HepG2 (cell line): ENCODE data around the gene ADGRL1. TPM values are rescaled to one million over a fixed set of nuclear protein-coding genes. Genes with fewer than 3 reads are reported as not detected.

Experiments
- AKAP8 ChIP-seq: sonication (generic); formaldehyde crosslinking; IDR thresholded peaks from 2 replicates; pipeline ENCODE4 v1.5.1; 2020; ENCODE audit warnings: mild to moderate bottlenecking, missing genetic modification reagents
- GTF3A ChIP-seq: sonication (generic); formaldehyde crosslinking; conservative IDR thresholded peaks from 2 replicates; pipeline ENCODE4 v1.4.0; 2020; ENCODE audit warnings: mild to moderate bottlenecking, missing genetic modification reagents
- MIXL1 ChIP-seq: IDR thresholded peaks from 2 replicates; pipeline ENCODE4 v1.6.1; 2016
- SOX6 ChIP-seq, 2 experiments: fragments of 450-650 bp in 1 of 2; sonication (generic) in 1 of 2; formaldehyde crosslinking in 1 of 2; IDR thresholded peaks; 2 replicates each; pipeline versions ENCODE4 v1.4.0 to v1.6.1; 2017 to 2020; ENCODE audit warnings: antibody characterized with exemption in 1 of 2, mild to moderate bottlenecking in 1 of 2, missing genetic modification reagents in 1 of 2
- ZNF572 ChIP-seq: sonication (generic); formaldehyde crosslinking; IDR thresholded peaks from 2 replicates; pipeline ENCODE4 v1.5.1; 2020; ENCODE audit warnings: mild to moderate bottlenecking, missing genetic modification reagents
- polyA plus RNA-seq, 8 experiments: library from polyadenylated mRNA; depleted of rRNA in 3 of 8; stranded (reverse) in 7 of 8; unstranded in 1 of 8; fragments of >200 nt; fragmentation: Illumina TruSeq in 4 of 8; extraction: Trizol in 4 of 8; gene quantifications; 2 replicates each; pipeline versions ENCODE4 v1.2.1 to v1.2.3, GENCODE V29; 2011 to 2016; ENCODE audit warnings: low read depth in 4 of 8, missing spikeins in 1 of 8, mixed read lengths in 1 of 8; ENCODE audit not compliant: insufficient read depth in 1 of 8
- total RNA-seq, 5 experiments: library from RNA; depleted of rRNA; stranded (reverse); fragments of >200 nt; fragmentation: Illumina TruSeq; extraction: Trizol; gene quantifications; 2 replicates each; pipeline ENCODE4 v1.2.3, GENCODE V29; 2016; ENCODE audit warnings: low read depth in 1 of 5
- TF ChIP-seq, protein P1 (sequence below): sonication (generic); formaldehyde crosslinking; IDR thresholded peaks from 2 replicates; pipeline ENCODE4 v1.5.1; 2020; ENCODE audit warnings: mild to moderate bottlenecking, missing genetic modification reagents
- TF ChIP-seq, protein P2 (sequence below): IDR thresholded peaks from 2 replicates; pipeline ENCODE4 v1.4.0; 2020; ENCODE audit warnings: mild to moderate bottlenecking, missing genetic modification reagents
- TF ChIP-seq, protein P3 (sequence below): sonication (generic); formaldehyde crosslinking; IDR thresholded peaks from 2 replicates; pipeline ENCODE4 v1.5.0; 2020; ENCODE audit warnings: mild to moderate bottlenecking, low read depth, missing genetic modification reagents, borderline replicate concordance
- TF ChIP-seq, protein P4 (sequence below): sonication (generic); formaldehyde crosslinking; IDR thresholded peaks from 2 replicates; pipeline ENCODE4 v1.4.0; 2020; ENCODE audit warnings: mild to moderate bottlenecking, missing genetic modification reagents
- TF ChIP-seq, protein P5 (sequence below): sonication (generic); formaldehyde crosslinking; IDR thresholded peaks from 2 replicates; pipeline ENCODE4 v1.4.0; 2020; ENCODE audit warnings: mild to moderate bottlenecking, missing genetic modification reagents, borderline replicate concordance
- TF ChIP-seq, protein P6 (sequence below): sonication (generic); formaldehyde crosslinking; IDR thresholded peaks from 2 replicates; pipeline ENCODE4 v1.8.0; 2022; ENCODE audit warnings: low read depth, missing genetic modification reagents

The ADGRL1 gene
- total and polyA plus RNA-seq, 2 of the 13 experiments (the other 11 are each of a cell fraction or from before 2014, with no cell fraction given) = 0.49 to 1.7 TPM

DNA sequence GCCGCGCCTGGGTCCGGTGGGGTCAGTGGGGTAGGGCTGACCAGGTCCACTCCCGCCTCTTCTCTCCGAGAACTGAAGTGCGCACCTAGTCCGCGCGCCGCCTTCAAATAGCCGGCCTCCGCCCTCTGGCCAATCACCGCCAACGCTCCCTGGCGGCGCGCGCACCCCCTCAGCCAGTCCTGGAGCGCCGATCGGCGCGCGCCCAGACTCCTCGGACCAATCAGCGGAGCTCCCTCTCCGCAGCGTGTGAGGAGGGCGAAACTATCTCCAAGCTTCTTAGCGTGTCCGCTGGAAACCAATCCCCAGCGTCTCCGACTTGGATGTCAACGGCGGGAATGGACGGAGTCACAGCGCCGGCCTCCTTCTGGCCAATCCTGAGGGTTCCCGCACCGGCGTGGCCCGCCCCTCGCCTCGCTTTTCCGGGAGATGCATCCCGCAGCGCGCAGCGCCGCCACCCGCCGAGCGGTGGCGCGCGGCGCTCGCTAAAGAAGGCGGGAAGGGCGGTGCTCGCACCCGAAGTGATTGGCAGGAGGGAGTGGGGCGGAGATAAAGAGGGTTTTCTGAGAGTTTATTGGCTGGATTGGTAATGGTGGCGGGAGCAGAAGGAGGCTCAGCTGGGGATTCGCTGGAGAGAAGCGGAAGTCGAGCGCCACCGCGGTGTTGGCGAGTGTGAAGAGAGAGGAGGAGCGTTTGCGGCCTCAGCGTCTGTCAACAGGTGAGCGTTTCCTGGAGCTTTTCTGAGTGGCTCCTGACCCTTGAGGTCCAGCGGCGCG lies 69.3 kb downstream of the ADGRL1 start, which contains the start of gene ASF1B (continued):
- TF ChIP-seq, protein P1, sequence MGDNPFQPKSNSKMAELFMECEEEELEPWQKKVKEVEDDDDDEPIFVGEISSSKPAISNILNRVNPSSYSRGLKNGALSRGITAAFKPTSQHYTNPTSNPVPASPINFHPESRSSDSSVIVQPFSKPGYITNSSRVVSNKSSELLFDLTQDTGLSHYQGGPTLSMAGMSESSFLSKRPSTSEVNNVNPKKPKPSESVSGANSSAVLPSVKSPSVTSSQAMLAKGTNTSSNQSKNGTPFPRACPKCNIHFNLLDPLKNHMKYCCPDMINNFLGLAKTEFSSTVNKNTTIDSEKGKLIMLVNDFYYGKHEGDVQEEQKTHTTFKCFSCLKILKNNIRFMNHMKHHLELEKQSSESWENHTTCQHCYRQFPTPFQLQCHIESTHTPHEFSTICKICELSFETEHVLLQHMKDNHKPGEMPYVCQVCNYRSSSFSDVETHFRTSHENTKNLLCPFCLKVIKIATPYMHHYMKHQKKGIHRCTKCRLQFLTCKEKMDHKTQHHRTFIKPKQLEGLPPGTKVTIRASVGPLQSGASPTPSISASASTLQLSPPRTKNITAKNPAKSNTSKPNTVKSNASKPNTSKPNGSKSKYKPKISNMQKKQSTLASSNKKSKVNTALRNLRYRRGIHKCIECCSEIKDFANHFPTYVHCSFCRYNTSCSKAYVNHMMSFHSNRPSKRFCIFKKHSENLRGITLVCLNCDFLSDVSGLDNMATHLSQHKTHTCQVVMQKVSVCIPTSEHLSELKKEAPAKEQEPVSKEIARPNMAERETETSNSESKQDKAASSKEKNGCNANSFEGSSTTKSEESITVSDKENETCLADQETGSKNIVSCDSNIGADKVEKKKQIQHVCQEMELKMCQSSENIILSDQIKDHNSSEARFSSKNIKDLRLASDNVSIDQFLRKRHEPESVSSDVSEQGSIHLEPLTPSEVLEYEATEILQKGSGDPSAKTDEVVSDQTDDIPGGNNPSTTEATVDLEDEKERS (CRISPR knock-in tag) = no peak; the same call in 1 of the 2 replicates
- TF ChIP-seq MIXL1 = no peak
- 0 out of 2 replicates have a peak, but pooled peaks have one; percentile 44 for TF ChIP-seq AKAP8
- TF ChIP-seq GTF3A (CRISPR knock-in tag) = no peak
- TF ChIP-seq, protein P2, sequence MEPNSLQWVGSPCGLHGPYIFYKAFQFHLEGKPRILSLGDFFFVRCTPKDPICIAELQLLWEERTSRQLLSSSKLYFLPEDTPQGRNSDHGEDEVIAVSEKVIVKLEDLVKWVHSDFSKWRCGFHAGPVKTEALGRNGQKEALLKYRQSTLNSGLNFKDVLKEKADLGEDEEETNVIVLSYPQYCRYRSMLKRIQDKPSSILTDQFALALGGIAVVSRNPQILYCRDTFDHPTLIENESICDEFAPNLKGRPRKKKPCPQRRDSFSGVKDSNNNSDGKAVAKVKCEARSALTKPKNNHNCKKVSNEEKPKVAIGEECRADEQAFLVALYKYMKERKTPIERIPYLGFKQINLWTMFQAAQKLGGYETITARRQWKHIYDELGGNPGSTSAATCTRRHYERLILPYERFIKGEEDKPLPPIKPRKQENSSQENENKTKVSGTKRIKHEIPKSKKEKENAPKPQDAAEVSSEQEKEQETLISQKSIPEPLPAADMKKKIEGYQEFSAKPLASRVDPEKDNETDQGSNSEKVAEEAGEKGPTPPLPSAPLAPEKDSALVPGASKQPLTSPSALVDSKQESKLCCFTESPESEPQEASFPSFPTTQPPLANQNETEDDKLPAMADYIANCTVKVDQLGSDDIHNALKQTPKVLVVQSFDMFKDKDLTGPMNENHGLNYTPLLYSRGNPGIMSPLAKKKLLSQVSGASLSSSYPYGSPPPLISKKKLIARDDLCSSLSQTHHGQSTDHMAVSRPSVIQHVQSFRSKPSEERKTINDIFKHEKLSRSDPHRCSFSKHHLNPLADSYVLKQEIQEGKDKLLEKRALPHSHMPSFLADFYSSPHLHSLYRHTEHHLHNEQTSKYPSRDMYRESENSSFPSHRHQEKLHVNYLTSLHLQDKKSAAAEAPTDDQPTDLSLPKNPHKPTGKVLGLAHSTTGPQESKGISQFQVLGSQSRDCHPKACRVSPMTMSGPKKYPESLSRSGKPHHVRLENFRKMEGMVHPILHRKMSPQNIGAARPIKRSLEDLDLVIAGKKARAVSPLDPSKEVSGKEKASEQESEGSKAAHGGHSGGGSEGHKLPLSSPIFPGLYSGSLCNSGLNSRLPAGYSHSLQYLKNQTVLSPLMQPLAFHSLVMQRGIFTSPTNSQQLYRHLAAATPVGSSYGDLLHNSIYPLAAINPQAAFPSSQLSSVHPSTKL (CRISPR knock-in tag) = 0 out of 2 replicates have a peak, but pooled peaks have one; percentile 2
- TF ChIP-seq, protein P3, sequence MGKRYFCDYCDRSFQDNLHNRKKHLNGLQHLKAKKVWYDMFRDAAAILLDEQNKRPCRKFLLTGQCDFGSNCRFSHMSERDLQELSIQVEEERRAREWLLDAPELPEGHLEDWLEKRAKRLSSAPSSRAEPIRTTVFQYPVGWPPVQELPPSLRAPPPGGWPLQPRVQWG (CRISPR knock-in tag) = no peak
- TF ChIP-seq, protein P4, sequence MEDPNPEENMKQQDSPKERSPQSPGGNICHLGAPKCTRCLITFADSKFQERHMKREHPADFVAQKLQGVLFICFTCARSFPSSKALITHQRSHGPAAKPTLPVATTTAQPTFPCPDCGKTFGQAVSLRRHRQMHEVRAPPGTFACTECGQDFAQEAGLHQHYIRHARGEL (CRISPR knock-in tag) = no peak
- no peak for TF ChIP-seq SOX6 (IDR thresholded peaks at IDR 0.05)
- TF ChIP-seq SOX6 (CRISPR knock-in tag; IDR thresholded peaks at IDR 0.05) = peak; percentile 50
- TF ChIP-seq ZNF572 (CRISPR knock-in tag) = no peak
- TF ChIP-seq, protein P5, sequence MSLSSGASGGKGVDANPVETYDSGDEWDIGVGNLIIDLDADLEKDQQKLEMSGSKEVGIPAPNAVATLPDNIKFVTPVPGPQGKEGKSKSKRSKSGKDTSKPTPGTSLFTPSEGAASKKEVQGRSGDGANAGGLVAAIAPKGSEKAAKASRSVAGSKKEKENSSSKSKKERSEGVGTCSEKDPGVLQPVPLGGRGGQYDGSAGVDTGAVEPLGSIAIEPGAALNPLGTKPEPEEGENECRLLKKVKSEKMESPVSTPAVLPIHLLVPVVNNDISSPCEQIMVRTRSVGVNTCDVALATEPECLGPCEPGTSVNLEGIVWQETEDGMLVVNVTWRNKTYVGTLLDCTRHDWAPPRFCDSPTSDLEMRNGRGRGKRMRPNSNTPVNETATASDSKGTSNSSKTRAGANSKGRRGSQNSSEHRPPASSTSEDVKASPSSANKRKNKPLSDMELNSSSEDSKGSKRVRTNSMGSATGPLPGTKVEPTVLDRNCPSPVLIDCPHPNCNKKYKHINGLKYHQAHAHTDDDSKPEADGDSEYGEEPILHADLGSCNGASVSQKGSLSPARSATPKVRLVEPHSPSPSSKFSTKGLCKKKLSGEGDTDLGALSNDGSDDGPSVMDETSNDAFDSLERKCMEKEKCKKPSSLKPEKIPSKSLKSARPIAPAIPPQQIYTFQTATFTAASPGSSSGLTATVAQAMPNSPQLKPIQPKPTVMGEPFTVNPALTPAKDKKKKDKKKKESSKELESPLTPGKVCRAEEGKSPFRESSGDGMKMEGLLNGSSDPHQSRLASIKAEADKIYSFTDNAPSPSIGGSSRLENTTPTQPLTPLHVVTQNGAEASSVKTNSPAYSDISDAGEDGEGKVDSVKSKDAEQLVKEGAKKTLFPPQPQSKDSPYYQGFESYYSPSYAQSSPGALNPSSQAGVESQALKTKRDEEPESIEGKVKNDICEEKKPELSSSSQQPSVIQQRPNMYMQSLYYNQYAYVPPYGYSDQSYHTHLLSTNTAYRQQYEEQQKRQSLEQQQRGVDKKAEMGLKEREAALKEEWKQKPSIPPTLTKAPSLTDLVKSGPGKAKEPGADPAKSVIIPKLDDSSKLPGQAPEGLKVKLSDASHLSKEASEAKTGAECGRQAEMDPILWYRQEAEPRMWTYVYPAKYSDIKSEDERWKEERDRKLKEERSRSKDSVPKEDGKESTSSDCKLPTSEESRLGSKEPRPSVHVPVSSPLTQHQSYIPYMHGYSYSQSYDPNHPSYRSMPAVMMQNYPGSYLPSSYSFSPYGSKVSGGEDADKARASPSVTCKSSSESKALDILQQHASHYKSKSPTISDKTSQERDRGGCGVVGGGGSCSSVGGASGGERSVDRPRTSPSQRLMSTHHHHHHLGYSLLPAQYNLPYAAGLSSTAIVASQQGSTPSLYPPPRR (CRISPR knock-in tag) = no peak
- TF ChIP-seq, protein P6, sequence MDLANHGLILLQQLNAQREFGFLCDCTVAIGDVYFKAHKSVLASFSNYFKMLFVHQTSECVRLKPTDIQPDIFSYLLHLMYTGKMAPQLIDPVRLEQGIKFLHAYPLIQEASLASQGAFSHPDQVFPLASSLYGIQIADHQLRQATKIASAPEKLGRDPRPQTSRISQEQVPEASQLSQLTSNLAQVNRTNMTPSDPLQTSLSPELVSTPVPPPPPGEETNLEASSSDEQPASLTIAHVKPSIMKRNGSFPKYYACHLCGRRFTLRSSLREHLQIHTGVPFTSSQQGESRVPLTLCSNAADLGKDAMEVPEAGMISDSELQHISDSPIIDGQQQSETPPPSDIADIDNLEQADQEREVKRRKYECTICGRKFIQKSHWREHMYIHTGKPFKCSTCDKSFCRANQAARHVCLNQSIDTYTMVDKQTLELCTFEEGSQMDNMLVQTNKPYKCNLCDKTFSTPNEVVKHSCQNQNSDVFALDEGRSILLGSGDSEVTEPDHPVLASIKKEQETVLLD (CRISPR knock-in tag) = peak; percentile 78
